ENCODE data around the gene ASB18. TPM values are rescaled to one million over a fixed set of nuclear protein-coding genes. Genes with fewer than 3 reads are reported as not detected.

ASB18 gene
- total and polyA plus RNA-seq, 5 donors = 1.1 to 5.3 (median 2.5) TPM

GRCh38 chr2:236171680-236172254 lies 92.4 kb downstream of the ASB18 start:
- Histone ChIP-seq H3K27ac (ENCODE audit: low read length) (no peak overlapping the region), H3K4me1 (ENCODE audit: control insufficient read depth, insufficient read depth, low read length) (no peaks in the 10 kb centered on the region), H3K9me3 (ENCODE audit: control insufficient read depth, low read length) (no peaks in the 10 kb centered on the region), H3K4me3 (ENCODE audit: low read length) (no peak overlapping the region), H3K27me3 (ENCODE audit: control insufficient read depth, insufficient read depth) (no peaks in the 10 kb centered on the region)
- no peak for ATAC-seq
- WGBS = 7% methylated on average over 16 of the region's 16 CpGs
- no peak for DNase-seq
- intact Hi-C loops (cut with DNase I) = loop anchor here in 1 of 4 donors (10.0 kb wide), 1 partner anchor 367 kb away; no protein-coding TSS in a partner anchor

DNA sequence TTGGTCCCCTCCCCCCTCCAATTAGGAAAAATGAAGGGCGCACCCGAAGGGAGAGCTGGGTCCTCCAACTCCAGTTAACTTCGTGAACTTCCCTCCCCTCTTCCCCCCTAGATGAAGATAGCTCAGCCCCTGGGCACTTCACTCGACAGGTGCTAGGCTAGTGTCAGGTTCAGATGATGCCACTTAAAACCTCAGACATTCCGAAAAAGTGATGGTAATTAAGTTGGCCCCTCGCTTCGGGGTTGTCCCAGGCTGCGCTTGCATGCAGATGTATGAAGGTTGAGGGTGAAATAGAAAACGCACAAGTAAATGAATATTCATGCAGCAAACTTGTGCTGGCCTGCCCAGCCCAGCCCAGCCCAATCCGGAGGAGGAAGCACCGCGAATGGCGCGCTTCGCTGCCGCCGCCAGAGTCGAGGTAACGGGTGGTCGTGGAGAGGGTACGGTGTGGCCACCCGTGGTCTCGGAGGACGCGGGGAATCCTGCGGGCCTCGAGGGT lies 93.0 kb downstream of the ASB18 start:
- DNase-seq (peak in 1 of 3 donors; percentile 29), ATAC-seq (no peak)
- Histone ChIP-seq H3K27me3 (ENCODE audit: control insufficient read depth, insufficient read depth) (no peaks in the 10 kb centered on the region), H3K4me3 (ENCODE audit: low read length) (no peak overlapping the region), H3K27ac (ENCODE audit: low read length) (no peak overlapping the region), H3K9me3 (ENCODE audit: control insufficient read depth, low read length) (no peaks in the 10 kb centered on the region), H3K4me1 (ENCODE audit: control insufficient read depth, insufficient read depth, low read length) (no peaks in the 10 kb centered on the region)
- WGBS = 4% methylated on average over 27 of the region's 27 CpGs
- intact Hi-C loops (cut with DNase I) = loop anchor here in 1 of 4 donors (10.0 kb wide), 1 partner anchor 366 kb away; no protein-coding TSS in a partner anchor

DNA sequence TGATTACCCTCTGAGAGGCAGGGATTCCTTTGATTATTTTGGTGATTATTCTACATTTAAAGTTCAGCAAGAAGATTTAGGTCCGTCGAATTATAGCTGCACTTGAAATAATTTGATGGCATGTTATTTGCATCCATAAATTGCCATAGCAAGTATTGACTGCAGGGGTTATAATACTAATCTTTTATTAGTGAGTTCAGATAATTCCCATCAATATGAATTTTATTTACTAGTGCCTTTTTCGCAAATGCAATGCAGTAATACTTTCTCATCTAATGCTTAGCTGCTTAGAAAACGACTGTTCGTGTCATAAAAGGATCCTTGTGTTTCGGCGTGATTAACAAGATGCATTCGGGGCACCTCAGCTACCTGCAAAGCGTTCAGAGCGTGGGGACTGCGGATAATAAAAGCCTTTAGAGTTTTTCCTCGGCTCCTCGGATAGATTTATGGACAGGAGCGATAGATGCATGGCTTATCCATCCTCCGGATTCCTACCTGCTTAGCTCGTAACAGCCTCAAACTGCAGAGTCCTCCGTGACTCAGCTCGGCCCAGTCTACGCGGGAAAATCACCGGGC lies 93.5 kb downstream of the ASB18 start:
- H3K4me3 ChIP-seq (ENCODE audit: low read length) = no peak overlapping the region
- H3K9me3 ChIP-seq (ENCODE audit: control insufficient read depth, low read length) = no peaks in the 10 kb centered on the region
- intact Hi-C loops (cut with DNase I) = loop anchor here in 1 of 4 donors (10.0 kb wide), 1 partner anchor 366 kb away; no protein-coding TSS in a partner anchor
- 12% methylated on average over 21 of the region's 21 CpGs for WGBS
- H3K27ac ChIP-seq (ENCODE audit: low read length) = no peak overlapping the region
- H3K27me3 ChIP-seq (ENCODE audit: control insufficient read depth, insufficient read depth) = no peaks in the 10 kb centered on the region
- no peak for ATAC-seq
- no peak for DNase-seq
- H3K4me1 ChIP-seq (ENCODE audit: control insufficient read depth, insufficient read depth, low read length) = no peaks in the 10 kb centered on the region

GRCh38 chr2:236169741-236170589 lies 94.2 kb downstream of the ASB18 start:
- Histone ChIP-seq H3K9me3 (ENCODE audit: control insufficient read depth, low read length) (no peaks in the 10 kb centered on the region), H3K27ac (ENCODE audit: low read length) (no peak overlapping the region), H3K27me3 (ENCODE audit: control insufficient read depth, insufficient read depth) (no peaks in the 10 kb centered on the region), H3K4me1 (ENCODE audit: control insufficient read depth, insufficient read depth, low read length) (no peaks in the 10 kb centered on the region), H3K4me3 (ENCODE audit: low read length) (no peak overlapping the region)
- intact Hi-C loops (cut with DNase I) = loop anchor here in 1 of 4 donors (10.0 kb wide), 1 partner anchor 365 kb away; no protein-coding TSS in a partner anchor
- DNase-seq = peak in 1 of 3 donors; percentile 30
- no peak for ATAC-seq
- WGBS = 7% methylated on average over 38 of the region's 38 CpGs

GRCh38 chr2:236169151-236169721 lies 95.0 kb downstream of the ASB18 start:
- no peaks in the 10 kb centered on the region for H3K27me3 ChIP-seq (ENCODE audit: control insufficient read depth, insufficient read depth)
- no peaks in the 10 kb centered on the region for H3K4me1 ChIP-seq (ENCODE audit: control insufficient read depth, insufficient read depth, low read length)
- WGBS = 6% methylated on average over 36 of the region's 36 CpGs
- no peak overlapping the region for H3K27ac ChIP-seq (ENCODE audit: low read length)
- H3K9me3 ChIP-seq (ENCODE audit: control insufficient read depth, low read length) = no peaks in the 10 kb centered on the region
- no peak overlapping the region for H3K4me3 ChIP-seq (ENCODE audit: low read length)
- ATAC-seq (no peak), DNase-seq (peak in 1 of 3 donors; percentile 18)
- intact Hi-C loops (cut with DNase I) = no loop called here

DNA sequence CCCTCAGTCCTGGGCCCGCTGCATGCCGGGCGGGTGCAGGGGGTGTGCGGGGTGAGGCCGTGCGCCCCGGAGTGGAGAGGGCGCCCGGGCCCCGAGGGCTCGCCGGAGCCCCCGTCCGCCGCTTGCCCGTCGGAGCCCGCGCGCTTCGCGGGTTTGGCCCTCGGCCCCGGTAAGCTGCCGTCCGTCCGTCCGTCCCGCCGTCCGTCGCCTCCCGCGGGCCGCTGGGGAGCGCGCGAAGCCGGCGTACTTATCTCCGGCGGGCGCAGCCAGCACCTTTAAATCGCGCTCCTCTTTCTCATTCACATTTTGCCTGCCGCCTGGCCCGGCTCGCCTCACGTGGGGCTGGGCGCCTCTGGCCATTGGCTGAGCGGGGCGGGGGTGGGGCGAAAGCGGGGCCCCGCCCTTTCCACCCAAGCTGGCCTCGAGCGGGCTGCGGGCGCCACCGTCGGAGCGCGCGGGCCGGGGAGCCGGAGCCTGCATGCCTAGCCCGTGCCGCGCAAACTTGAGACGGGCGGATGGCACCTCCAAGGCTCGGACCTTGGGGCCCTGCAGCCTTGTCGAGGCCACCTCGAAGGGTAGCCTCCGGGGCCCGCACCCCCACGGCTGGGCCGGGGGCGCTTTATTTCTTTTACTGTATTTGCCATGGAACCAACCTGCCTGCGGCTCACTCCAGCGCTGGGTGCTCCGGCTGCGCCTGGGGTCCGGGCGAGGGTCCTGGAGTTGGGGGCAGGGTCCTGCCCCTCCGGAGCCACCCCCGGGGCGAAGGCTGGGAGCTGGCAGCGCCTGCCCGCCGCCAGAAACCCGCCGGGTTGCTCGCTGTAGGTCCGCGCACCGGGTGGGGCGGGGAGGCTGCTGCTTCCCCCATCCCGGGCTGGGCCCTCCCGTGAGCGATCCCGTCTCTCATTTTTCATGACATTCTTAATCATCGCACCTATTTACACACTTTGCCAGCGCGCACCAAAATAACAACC lies 95.8 kb downstream of the ASB18 start, which contains the start of gene GBX2:
Gene GBX2, minus strand, starts transcription at position 277 of the 971 bp plus-strand sequence. CDS start 415 bp downstream, outside the sequence.
- WGBS = 2% methylated on average over 105 of the region's 105 CpGs
- Histone ChIP-seq H3K4me3 (ENCODE audit: low read length) (peak within 1 kb of the TSS; percentile 18), H3K9me3 (ENCODE audit: control insufficient read depth, low read length) (no peaks in the 10 kb centered on the region), H3K4me1 (ENCODE audit: control insufficient read depth, insufficient read depth, low read length) (no peaks in the 10 kb centered on the region), H3K27me3 (ENCODE audit: control insufficient read depth, insufficient read depth) (no peaks in the 10 kb centered on the region), H3K27ac (ENCODE audit: low read length) (no peak within 1 kb of the TSS)
- ATAC-seq (peak; percentile 17 to 52), DNase-seq (peak in 2 of 3 donors; percentile 29 to 40)
- intact Hi-C loops (cut with DNase I) = no loop called here

- Histone ChIP-seq H3K4me3 (ENCODE audit: low read length) (peak overlapping the region; percentile 18), H3K27me3 (ENCODE audit: control insufficient read depth, insufficient read depth) (no peaks in the 10 kb centered on the region), H3K4me1 (ENCODE audit: control insufficient read depth, insufficient read depth, low read length) (no peaks in the 10 kb centered on the region), H3K9me3 (ENCODE audit: control insufficient read depth, low read length) (no peaks in the 10 kb centered on the region), H3K27ac (ENCODE audit: low read length) (no peak overlapping the region)
- DNase-seq (peak in 1 of 3 donors; percentile 58), ATAC-seq (no peak)
- 1% methylated on average over 112 of the region's 112 CpGs for WGBS
- intact Hi-C loops (cut with DNase I) = no loop called here
These were observed 96.7 kb downstream of the ASB18 start for GRCh38 chr2:236167297-236168109.

DNA sequence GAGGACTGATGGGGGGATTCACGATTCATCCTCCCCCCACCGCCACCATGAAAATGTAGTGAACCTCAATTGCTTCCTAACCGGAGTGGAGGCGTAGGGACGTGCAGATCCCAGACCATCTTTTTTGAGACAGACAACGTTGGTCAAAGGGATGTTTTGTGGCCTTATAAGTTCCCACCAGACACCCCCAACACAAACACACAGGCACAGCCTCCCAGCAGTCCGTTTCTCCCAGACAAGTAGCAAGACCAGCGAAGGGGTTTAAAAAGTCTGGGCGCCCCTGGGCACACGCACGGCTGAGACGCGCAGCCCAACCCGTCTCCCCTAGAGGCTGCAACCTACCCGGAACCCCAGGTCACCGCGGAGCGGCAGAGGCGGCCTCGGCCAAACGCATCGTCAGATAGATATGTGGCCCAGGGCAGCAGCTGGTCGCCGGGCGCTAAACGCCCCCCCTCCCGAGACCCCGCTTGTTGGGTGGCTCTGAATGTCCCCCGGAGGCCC lies 97.4 kb downstream of the ASB18 start:
- peak overlapping the region; percentile 18 for H3K4me3 ChIP-seq (ENCODE audit: low read length)
- H3K27ac ChIP-seq (ENCODE audit: low read length) = no peak overlapping the region
- intact Hi-C loops (cut with DNase I) = no loop called here
- H3K9me3 ChIP-seq (ENCODE audit: control insufficient read depth, low read length) = no peaks in the 10 kb centered on the region
- no peak for ATAC-seq
- H3K27me3 ChIP-seq (ENCODE audit: control insufficient read depth, insufficient read depth) = no peaks in the 10 kb centered on the region
- 3% methylated on average over 29 of the region's 29 CpGs for WGBS
- no peaks in the 10 kb centered on the region for H3K4me1 ChIP-seq (ENCODE audit: control insufficient read depth, insufficient read depth, low read length)
- DNase-seq = peak in 1 of 3 donors; percentile 48

Data from right cardiac atrium (tissue), 5 donors.